ENCODE data around the gene DDX1.

- TF ChIP-seq POLR2A (IDR thresholded peaks at IDR 0.05; ENCODE audit: low read depth, low read length) (no peak), CEBPB (IDR thresholded peaks at IDR 0.05; ENCODE audit: low read depth, low read length) (no peak), CTCF (conservative IDR thresholded peaks at IDR 0.05; ENCODE audit: low read depth, low read length) (no peak), SMC3 (IDR thresholded peaks at IDR 0.05; ENCODE audit: low read depth, low read length) (no peak), USF2 (IDR thresholded peaks at IDR 0.05; ENCODE audit: low read depth, low read length) (no peak), MXI1 (IDR thresholded peaks at IDR 0.05; ENCODE audit: borderline replicate concordance, low read depth, low read length) (no peak), RFX5 (IDR thresholded peaks at IDR 0.05; ENCODE audit: low read depth, low read length) (no peak), RAD21 (IDR thresholded peaks at IDR 0.05; ENCODE audit: low read length) (no peak), NFE2L2 (IDR thresholded peaks at IDR 0.05; ENCODE audit: low read depth, low read length) (no peak), CHD1 (IDR thresholded peaks at IDR 0.05; ENCODE audit: low read depth, low read length) (no peak), BHLHE40 (IDR thresholded peaks at IDR 0.05; ENCODE audit: low read depth, low read length) (no peak), ELK1 (IDR thresholded peaks at IDR 0.05; ENCODE audit: borderline replicate concordance, low read depth, low read length) (no peak), MAFK (IDR thresholded peaks at IDR 0.05; ENCODE audit: low read depth, low read length) (no peak)
These were observed 87.2 kb downstream of the DDX1 start for GRCh38 chr2:15678909-15679308.

Data from IMR-90 (cell line).